GM18861 (cell line): ENCODE measurements around the gene SEC23A.

Experiments used
- ATAC-seq: cut with Tn5 transposase; IDR thresholded peaks from one replicate; pipeline ENCODE4 v1.9.1; 2021; ENCODE audit not compliant: unreplicated experiment

SEC23A gene

GRCh38 chr14:38992067-38992844 is 110.8 kb downstream of the SEC23A start:
- ATAC-seq: no peak

GRCh38 chr14:38991299-38991698 is 111.7 kb downstream of the SEC23A start:
- ATAC-seq: no peak

- ATAC-seq: peak; percentile 89
These were observed 113.0 kb downstream of the SEC23A start for GRCh38 chr14:38989922-38990546.

GRCh38 chr14:38987781-38988180 is 115.3 kb downstream of the SEC23A start:
- ATAC-seq: no peak

- ATAC-seq: no peak
These were observed 120.2 kb downstream of the SEC23A start for GRCh38 chr14:38982837-38983236.

GRCh38 chr14:38982278-38982677 is 120.8 kb downstream of the SEC23A start:
- ATAC-seq: no peak
